NCI-H774 (cell line): Measurements from ENCODE around the gene SPON2.

ENCODE experiments used
- DNase-seq: peaks from one replicate; lab custom pipeline; 2025; lab: John Stamatoyannopoulos, UW

Gene SPON2

DNA sequence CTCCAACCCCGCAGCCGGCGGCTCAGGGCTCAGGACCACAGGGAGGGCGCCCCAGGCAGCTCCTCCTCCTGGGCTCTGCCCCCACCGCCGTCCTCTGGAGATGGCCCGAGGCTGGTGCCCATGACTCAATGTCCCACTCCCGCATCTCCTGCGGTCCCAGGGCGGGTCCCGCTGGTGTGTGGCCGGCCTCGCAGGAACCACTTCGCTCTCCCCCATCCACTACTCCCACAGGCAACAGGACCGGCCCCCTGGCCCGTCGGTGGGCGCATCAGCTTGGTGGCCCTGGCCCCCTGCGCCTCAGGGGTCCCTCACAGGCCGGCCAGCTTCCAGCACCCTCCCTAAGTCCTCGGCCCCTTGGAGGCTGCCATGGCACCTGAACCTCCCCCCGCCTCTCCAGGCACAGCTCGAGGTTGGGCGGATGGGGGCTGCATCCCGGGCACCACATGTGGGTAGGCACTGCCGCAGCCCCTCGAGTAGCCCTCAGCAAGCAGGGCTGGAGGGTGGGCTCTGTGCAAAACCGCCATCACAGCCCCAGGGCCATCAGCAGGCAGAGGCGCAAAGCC lies 22.8 kb upstream of the SPON2 start:
- DNase-seq: no peak

GRCh38 chr4:1194010-1194900 lies 21.9 kb upstream of the SPON2 start:
- no peak for DNase-seq

DNA sequence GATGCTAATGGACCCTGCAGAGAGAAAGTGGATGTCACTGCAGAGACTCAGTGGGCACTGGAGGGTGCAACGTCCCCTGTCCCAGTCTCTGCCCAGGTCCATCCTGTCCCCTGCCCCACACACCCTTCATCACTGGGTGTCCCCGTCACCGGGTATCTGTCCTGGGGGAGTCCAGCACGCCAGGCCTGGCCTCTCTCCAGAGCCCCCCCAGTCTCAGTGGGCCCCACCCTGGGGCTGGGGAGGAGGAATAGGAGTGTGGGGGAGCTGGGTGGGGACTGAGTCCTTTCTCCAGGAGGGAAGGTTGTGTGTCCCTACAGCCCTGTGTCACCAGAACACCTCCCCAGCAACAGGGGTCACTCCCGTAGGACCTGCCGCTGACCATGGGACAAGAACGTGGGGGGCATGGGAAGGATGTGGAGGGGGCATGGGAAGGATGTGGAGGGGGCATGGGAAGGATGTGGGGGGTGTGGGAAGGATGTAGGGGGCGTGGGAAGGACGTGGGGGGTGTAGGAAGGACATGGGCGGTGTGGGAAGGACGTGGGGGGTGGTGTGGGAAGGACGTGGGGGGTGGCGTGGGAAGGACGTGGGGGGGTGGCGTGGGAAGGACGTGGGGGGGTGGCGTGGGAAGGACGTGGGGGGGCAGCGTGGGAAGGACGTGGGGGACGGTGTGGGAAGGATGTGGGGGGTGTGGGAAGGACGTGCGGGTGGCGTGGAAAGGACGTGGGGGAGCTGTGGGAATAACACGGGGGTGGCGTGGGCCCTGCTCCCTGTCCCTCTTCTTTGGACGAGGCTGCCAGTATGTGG lies 21.0 kb upstream of the SPON2 start:
- DNase-seq: no peak

DNA sequence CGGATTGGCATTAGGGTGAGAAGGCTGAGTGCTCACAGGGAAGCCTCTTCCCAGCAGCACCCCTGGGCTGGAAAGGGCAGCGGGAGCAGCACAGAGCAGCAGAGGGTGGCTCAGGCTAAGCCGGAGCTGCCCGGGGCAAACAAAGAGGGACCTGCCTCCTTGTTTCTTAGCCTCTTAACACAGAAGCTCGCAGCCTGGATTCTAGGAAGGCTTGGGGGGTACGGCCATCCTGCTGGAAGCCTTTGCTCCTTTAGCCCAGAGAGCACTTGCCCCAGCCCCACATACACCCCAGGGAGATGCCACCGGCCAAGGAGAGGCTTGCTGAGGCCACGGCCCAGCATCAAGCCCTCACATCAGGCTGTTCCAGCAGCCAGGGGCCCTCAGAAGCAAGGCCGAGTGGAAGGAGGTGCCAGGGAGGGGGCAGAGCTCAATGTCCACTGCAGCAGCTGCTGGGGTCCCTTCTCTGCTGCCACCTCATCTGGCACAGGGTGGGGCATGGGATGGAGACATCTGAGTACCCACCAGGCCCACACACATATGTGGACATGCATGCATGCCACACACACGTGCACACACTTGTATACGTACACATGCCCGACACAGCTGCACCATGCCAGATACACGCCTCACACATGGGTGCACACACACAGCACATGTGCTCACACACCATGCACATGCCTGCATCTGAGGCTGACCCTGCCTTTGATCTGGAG lies 20.3 kb upstream of the SPON2 start:
- DNase-seq: no peak

DNA sequence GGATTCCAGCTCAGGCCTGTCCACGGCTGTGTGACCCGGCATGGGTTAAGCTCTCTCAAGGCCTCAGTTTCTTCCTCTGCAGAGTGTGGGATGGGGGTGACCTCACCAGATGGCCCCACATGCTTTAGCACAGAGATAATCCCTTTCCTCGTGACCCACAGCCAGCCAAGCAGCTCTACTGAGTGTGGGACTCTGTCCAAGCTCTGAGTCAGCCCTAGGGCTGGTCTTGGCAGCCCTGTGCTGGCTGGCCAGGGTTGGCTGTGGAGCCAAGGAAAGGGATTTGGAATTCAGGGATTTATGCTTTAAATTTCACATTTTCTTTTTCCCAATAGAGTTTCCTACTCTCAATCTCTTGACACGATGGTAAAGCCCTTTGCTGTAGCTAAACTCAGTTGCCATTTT lies 19.7 kb upstream of the SPON2 start:
- no peak for DNase-seq

DNA sequence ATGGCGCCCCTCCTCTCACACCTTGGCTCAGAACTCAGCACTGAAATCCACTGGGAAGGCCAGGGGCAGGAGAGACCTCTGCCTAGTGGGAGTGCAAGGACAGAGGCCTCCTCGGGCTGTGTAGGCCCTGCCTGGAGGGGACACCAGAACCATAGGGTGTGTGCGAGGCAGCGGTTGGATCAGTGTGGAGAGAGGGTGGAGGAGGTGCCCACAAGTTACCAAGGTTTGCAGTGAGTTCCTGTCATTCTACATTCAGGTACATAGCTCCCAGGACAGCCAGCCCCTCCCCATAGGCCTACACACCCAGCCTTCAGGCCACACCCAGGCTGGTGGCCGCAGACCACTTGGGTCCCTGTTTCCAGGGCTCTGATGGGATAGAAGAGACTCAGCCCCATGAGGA lies 19.2 kb upstream of the SPON2 start:
- no peak for DNase-seq

GRCh38 chr4:1187182-1187581 lies 14.8 kb upstream of the SPON2 start:
- no peak for DNase-seq

- DNase-seq: no peak
Observed at GRCh38 chr4:1183985-1184773, 11.8 kb upstream of the SPON2 start.

- DNase-seq: no peak
Observed at GRCh38 chr4:1182313-1182712, 9.9 kb upstream of the SPON2 start.

DNA sequence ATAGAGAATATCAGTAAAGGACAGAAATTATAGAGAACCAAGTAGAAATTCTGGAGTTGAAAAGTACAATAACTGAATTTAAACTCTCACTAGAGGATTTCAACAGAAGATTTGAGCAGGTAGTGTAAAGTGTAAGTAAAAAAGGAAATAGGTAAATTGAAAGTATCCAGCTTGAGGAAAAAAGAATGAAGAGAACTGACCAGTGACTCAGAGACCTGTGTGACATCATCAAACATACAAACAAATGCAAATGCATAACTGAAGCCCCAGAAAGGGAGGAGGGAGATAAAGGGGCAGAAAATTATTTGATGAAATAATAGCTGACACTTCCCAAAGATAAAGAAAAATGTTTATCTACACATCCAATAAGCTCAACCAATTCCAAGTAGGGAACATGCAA lies 8.3 kb upstream of the SPON2 start:
- no peak for DNase-seq

DNA sequence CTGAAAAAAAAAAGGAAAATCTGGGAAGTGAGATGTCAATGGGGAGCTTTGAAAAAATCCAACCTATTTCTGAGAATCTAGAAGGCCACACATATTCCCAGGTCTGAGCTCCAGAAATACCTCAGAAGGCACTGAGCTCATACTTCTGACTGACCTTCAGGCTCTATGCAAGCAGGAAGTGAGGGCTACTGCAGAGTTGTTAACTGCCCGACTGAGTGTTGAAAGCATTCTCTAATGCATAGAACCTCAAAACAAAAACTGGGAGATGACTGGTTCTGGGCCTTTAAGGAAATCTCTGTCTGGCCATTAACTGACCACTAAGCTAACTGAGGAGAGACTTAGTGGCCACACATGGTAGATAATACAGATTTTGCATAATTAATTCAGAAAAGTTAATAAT lies 7.6 kb upstream of the SPON2 start:
- DNase-seq: no peak

DNA sequence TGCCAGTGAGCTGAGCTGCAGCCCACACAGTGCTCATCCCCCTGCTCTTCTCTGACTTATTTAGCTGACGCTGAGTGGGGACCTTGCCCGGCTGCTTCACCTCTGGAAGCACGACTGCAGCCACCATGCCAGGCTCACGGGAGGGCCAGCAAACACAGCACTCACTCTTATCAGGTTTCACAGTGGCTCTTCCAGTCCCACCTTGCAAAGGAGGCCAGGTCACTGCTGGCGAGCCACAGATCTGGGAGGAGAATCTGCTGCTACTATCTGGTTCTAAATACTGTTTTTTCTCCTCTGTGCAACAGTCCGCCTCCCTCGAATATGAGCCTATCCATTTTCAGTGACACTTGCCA lies 6.7 kb upstream of the SPON2 start:
- no peak for DNase-seq

- DNase-seq: no peak
Observed at GRCh38 chr4:1178300-1179088, 6.1 kb upstream of the SPON2 start.

DNA sequence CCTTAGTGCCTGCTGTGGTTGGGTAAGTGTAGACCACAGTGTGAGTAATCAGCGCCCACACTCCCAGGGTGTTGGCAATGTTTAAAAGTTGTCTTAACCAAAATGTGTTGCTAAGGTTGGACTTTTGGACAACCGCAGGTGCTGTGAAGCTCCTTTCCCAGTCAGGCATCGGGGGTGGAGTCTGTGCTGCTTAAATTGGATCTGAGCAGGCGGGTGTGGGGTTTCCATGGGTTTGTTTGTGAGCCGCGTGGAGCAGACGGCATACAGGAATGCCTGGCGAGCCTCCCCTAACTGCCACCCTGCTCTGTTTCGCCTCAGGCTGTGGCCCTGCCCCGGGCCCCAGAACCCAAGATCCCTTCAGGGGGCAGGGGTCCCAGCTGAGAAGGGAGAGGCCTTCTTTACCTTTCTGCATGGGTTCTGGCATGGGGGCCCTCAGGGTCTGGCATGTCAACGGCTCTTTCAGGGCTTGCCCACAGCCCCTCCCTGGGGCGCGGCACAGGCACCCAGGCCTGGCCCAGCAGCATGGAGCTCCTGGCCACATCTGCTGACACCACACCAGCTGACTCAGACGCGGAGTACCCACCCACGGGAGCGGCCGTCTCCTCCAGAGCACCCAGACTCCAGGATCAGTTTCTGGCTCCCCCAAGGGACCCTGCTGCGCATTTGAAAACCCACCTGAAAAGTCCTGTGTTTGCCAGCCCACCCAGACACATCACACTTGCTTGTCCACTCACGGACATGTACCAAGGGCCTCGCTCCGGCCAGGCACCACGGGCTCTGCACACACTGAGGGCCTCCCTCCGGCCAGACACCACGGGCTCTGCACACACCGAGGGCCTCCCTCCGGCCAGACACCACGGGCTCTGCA lies 5.1 kb upstream of the SPON2 start:
- no peak for DNase-seq

- no peak for DNase-seq
Observed at GRCh38 chr4:1176398-1177273, 4.3 kb upstream of the SPON2 start.

GRCh38 chr4:1175635-1176229 lies 3.3 kb upstream of the SPON2 start:
- DNase-seq: no peak

DNA sequence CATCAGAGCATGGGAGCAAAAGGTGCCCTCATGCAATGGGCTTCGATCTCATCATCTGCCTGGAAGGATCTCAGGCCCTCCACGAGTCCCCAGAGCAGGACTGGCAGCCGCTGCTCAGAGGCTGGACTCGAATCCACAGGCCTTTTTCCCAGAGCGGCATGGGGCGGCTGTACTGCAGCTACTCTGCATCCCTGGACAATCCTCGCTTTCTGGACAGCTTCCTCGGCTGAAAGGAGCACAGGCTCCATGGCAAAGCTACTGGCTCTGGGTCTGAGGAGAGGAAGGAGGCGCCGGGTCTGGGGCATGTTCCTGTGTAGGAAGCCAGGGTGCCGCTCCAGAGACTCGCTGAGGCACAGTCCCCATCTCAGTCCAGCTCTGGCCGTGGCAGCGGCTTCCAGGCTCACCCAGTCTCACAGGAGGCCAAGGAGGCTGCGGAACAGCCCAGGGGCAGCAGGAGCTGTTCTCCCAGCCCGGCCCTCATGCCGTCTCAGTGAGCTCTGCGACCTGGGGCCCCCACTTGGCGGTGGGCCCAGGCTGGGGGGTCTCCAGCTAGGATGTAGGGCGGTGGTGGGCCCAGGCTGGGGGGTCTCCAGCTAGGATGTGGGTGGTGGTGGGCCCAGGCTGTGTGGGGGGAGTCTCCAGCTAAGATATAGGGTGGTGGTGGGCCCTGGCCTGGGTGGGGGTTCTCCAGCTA lies 2.7 kb upstream of the SPON2 start:
- no peak for DNase-seq
